HFF-Myc (cell line): ENCODE data around the gene RASSF10.

Source experiments
- DNase-seq: peaks from one replicate; pipeline ENCODE4 v3.0.0-alpha.2; 2011; ENCODE audit warnings: low read depth; ENCODE audit errors: extremely low read depth
- H3K4me3 ChIP-seq: replicated peaks from 2 replicates; pipeline ENCODE4 v1.5.1; 2011; ENCODE audit warnings: low read depth, mild to moderate bottlenecking, control low read depth, low read length
- CTCF ChIP-seq: IDR thresholded peaks from 2 replicates; pipeline ENCODE4 v1.5.1; 2012; ENCODE audit warnings: mild to moderate bottlenecking, low read depth, low read length, control low read depth; ENCODE audit errors: missing control alignments

Gene RASSF10

DNA sequence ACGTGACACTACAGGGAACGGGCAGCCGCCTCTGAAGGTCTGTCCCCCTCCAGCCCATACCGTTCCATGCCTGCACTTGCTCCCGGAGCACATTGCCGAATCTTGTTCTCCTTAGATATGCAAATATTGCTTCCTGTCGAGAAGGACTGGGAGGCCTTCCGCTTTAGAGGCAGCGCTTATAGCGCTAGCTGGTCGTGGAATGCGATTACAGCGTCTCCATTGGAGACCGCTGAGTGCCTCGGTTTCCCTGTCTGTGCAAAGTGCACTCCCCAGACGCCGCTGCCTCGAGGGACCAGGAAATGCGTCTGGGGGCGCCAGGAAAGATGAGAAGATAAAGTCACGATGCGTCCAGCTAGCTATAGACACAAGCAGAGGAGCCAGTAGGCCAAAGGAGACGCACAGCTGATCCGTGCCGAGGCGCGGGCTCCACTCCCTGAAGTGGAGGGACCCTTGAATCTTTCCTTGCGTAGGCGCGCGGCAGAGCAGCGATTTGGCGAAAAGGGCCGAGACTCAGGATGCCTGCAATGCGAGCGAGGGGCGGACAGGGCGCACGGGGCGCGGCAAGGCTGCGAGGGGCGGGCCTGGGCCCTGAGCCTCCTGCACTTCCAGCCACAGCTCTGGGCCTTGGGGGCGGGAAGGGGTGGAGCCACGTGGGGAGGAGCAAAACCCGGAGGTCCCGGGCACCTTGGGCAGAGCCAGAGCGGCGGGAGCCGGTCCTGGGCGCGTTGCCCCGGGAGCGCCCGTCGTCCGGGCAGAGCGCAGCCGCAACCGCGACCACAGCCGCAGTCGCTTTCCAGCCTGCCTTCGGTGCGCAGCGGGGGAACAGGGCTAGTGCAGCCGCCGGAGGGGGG is at the start of gene RASSF10:
Gene RASSF10 (plus strand): TSS at position 692 of the 851 bp plus-strand sequence. CDS start 261 bp downstream, outside the sequence.
- no peak for TF ChIP-seq CTCF
- H3K4me3 ChIP-seq: no peak within 1 kb of the TSS; the same call in 1 of the 2 replicates
- no peak for DNase-seq

GRCh38 chr11:12961615-12962014 is 47.5 kb upstream of the RASSF10 start:
- no peak for DNase-seq
- peak; percentile 6 for TF ChIP-seq CTCF

GRCh38 chr11:12962306-12962705 is 46.8 kb upstream of the RASSF10 start:
- no peak for TF ChIP-seq CTCF
- no peak for DNase-seq
- H3K4me3 ChIP-seq: no peak overlapping the region

More at GRCh38 chr11:12961615-12962014, 47.5 kb upstream of the RASSF10 start:
- no peak overlapping the region for H3K4me3 ChIP-seq

DNA sequence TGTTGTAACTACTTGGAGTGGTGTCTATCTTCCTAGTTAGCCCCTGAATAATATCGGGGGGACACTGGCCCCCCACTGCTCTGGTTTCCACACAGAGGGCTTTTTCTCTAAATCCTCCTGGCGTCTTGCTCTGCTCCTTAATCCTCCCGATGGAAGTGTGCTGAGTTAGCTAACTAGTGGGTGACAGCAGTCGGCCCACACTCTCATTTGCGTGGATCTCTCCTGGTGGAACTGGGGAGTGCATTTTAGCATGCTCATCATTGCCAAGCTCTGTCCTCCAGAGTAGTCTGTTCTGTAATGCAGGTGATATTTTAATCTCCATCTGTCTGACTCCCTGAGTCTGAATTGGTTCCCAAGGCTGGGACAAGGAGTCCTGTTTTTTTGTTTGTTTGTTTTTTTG is 46.1 kb upstream of the RASSF10 start:
- no peak for DNase-seq
- H3K4me3 ChIP-seq: no peak overlapping the region
- TF ChIP-seq CTCF: no peak

- H3K4me3 ChIP-seq: no peak overlapping the region
- peak; percentile 84 for TF ChIP-seq CTCF
- DNase-seq: peak; percentile 12
Measured at GRCh38 chr11:12963792-12964536, 45.2 kb upstream of the RASSF10 start.

GRCh38 chr11:12964650-12965049 is 44.5 kb upstream of the RASSF10 start:
- DNase-seq: no peak
- H3K4me3 ChIP-seq: no peak overlapping the region
- no peak for TF ChIP-seq CTCF
